Motor neuron (in vitro differentiated cells): ENCODE results near the gene RETSAT. TPM values are rescaled to one million over a fixed set of nuclear protein-coding genes. Genes with fewer than 3 reads are reported as not detected.

Experiments
- ATAC-seq, 8 experiments: fragments of 200-7000 bp; cut with Tn5 transposase; replicated peaks in 6 of 8; 2 replicates each; pipeline ENCODE4 v1.8.0; 2021; ENCODE audit warnings: mild to moderate bottlenecking in 8 of 8, moderate library complexity in 8 of 8
- H3K27ac ChIP-seq, 2 donors: fragments of 250-450 bp; sonication (Bioruptor Pico); 2 replicates each; pipeline ENCODE4 v1.9.0; 2021; ENCODE audit warnings: antibody characterized with exemption in 2 of 2, mild to moderate bottlenecking in 2 of 2, moderate library complexity in 1 of 2
- H3K4me1 ChIP-seq, 2 donors: fragments of 250-450 bp; sonication (Bioruptor Pico); replicated peaks in 1 of 2; 2 replicates each; pipeline ENCODE4 v1.6.1; 2021; ENCODE audit warnings: antibody characterized with exemption in 2 of 2, mild to moderate bottlenecking in 2 of 2, moderate library complexity in 1 of 2
- H3K4me3 ChIP-seq, 5 donors: fragments of 250-450 bp; sonication (Bioruptor Pico); 2 replicates each; pipeline ENCODE4 v1.9.0; 2021; ENCODE audit warnings: antibody characterized with exemption in 5 of 5, mild to moderate bottlenecking in 5 of 5, moderate library complexity in 4 of 5
- WGBS, 10 experiments: fragments of 450-650 bp; shearing (Covaris generic); methylation state at CpG; one replicate each; pipeline ENCODE4 v1.0.0; 2022; 5-methylcytosine and 5-hydroxymethylcytosine counted together
- in situ Hi-C, 9 experiments: fragments of 400-800 bp; cut with MboI; loops; one replicate each; pipeline ENCODE4 v1.15.0; 2021; ENCODE audit warnings: low sequenced_read_pairs in 9 of 9, low pct_unique_long_range_greater_than_20kb in 2 of 9; ENCODE audit not compliant: unreplicated experiment in 9 of 9
- total RNA-seq, 8 experiments: library from RNA; unstranded; fragments of 300-600 nt; gene quantifications; 2 replicates each; pipeline versions ENCODE4 v1.2.3 to v1.2.4, GENCODE V29; 2022

The RETSAT gene
- 10 to 100 TPM in 7 of 8 experiments, 1 to 10 TPM in 1; 8.2 to 61.9 (median 19.1) TPM for total RNA-seq

GRCh38 chr2:85354286-85355072 lies at the start of gene RETSAT, which contains the start of gene ELMOD3:
Gene RETSAT (minus strand): TSS chr2:85354528. CDS start chr2:85354507, 21 bp downstream.
Gene ELMOD3 (plus strand): TSS chr2:85354769. CDS start chr2:85357199, 2,430 bp downstream.
- Histone ChIP-seq H3K4me3 (peak within 1 kb of the TSS; percentile 57 to 97 (median 76)), H3K4me1 (peaks cover 11 to 13% of the 10 kb centered on the region in 2 donors), H3K27ac (peak within 1 kb of the TSS; percentile 21 to 28)
- 0 to 4% (median 0%) methylated on average over 2 to 20 of the region's 42 CpGs; no CpG with 5 or more reads in 3 of the 10 experiments for WGBS, 10 experiments
- in situ Hi-C loops = no loop called here
- peak; percentile 93 to 99 (median 98) for ATAC-seq

DNA sequence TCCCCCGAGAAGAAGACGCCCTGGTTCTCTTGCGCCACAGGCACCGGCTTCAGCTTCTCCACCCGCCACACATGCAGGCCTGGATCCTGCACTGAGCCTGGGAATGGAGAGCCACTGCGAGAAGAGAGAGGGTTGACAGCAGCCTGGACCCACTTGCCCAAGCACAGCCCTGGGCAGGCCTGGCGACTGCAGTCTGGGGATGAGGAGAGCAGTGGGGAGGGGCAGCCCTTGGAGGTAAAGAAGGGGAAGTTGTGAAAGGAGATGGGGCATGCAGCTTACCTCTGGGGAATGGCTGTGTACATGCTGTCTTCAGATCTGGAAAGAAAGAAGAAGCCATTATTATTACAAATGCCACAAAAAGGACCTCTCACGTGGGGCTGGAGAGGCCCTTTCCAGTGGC lies 47.5 kb upstream of the RETSAT start:
- ATAC-seq = no peak
- no peaks in the 10 kb centered on the region for H3K4me1 ChIP-seq
- in situ Hi-C loops = no loop called here
- no peak overlapping the region for H3K27ac ChIP-seq
- H3K4me3 ChIP-seq = no peak overlapping the region
- WGBS, 10 experiments = 70 to 100% (median 85%) methylated on average over 1 to 5 of the region's 8 CpGs; no CpG with 5 or more reads in 6 of the 10 experiments

GRCh38 chr2:85401464-85401805 lies 47.1 kb upstream of the RETSAT start:
- ATAC-seq = no peak
- Histone ChIP-seq H3K27ac (no peak overlapping the region), H3K4me3 (no peak overlapping the region), H3K4me1 (no peaks in the 10 kb centered on the region)
- no CpG with 5 or more reads among the region's 7 CpGs for WGBS, 10 experiments
- in situ Hi-C loops = no loop called here

DNA sequence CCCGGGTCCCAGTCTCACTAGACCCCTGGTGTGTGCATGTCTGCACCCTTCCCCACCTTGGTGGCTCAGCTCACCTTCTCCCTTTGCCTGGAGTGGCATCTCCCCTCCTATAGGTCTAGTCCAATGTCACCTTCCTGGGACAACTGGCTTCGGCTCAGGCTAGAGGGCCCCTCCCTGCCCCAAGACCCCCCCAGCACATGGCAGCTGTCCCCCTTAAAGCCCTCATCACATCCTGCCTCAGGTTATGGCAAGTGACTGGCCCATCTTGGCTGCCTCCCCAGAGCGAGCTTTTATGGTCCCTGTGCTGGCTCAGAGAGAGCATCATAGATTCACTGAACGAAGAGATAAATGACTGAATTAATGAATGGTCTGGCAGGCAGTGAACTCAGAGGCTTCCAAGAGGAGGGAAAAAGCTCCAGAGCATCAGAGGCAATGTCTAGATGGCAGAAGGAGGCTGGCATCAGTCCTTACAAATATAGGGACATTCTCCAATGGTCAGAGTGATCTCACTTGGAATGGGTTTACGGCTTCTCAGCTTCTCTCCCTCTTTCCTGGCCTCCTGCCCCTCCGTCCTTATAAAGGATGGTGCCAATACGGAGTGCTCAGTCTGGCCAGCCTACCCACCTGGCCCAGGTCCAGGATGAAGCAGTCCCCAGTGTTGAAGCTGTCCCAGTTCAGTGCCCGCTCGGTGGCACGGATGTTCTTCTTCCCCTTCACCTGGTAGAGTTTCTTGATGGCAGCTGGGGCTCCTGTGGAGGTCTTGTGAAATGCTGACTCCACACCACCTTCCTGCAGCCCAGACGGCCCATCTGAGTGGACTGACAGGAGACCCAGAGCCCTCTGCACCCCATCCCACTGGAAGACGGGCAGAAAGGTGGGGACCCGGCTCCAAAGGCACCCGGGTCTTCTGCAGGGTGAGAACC lies 46.5 kb upstream of the RETSAT start:
- ATAC-seq = no peak
- 80 to 100% (median 93%) methylated on average over 1 to 5 of the region's 14 CpGs; no CpG with 5 or more reads in 5 of the 10 experiments for WGBS, 10 experiments
- in situ Hi-C loops = no loop called here

DNA sequence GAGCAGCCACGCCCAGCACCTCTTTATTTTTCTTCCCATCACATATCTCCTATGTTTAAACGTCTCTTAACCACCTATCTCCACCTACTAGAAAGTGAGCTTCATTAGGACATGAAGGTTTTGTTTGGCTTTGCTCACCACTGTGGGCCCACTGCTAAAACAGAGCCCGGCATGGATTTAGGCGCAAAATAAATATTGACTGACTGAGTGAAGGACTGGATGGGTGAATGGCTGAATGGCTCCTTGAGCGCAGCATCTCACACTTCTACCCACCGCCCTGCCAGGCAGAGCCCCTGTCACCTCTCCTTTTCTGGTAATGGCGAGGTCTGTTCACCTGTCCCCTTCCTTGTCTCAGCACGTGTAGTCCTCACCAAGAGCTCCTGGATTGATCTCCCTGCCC lies 45.7 kb upstream of the RETSAT start:
- Histone ChIP-seq H3K4me3 (no peak overlapping the region), H3K27ac (no peak overlapping the region), H3K4me1 (no peaks in the 10 kb centered on the region)
- ATAC-seq = no peak
- 50 to 100% (median 91%) methylated on average over 1 to 4 of the region's 8 CpGs; no CpG with 5 or more reads in 6 of the 10 experiments for WGBS, 10 experiments
- in situ Hi-C loops = no loop called here

More for the DNA sequence above, 46.5 kb upstream of the RETSAT start:
- no peaks in the 10 kb centered on the region for H3K4me1 ChIP-seq
- no peak overlapping the region for H3K4me3 ChIP-seq
- H3K27ac ChIP-seq = no peak overlapping the region

DNA sequence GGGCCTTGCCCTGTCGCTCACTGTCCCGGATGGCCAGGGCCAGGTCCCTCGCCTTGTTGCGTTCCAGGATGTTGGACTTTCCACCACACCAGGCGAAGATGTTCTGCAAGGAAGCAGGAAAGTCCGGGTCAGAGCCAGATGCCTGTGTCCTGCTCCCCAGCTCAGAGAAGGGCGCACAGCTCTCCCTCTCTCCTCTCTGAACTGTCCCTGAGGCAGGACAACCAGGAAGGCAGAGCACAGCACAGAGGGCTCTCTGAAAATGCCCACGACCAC lies 44.8 kb upstream of the RETSAT start:
- no peak overlapping the region for H3K4me3 ChIP-seq
- in situ Hi-C loops = no loop called here
- no peak overlapping the region for H3K27ac ChIP-seq
- H3K4me1 ChIP-seq = no peaks in the 10 kb centered on the region
- 70 to 100% (median 85%) methylated on average over 1 to 4 of the region's 8 CpGs; no CpG with 5 or more reads in 5 of the 10 experiments for WGBS, 10 experiments
- no peak for ATAC-seq

DNA sequence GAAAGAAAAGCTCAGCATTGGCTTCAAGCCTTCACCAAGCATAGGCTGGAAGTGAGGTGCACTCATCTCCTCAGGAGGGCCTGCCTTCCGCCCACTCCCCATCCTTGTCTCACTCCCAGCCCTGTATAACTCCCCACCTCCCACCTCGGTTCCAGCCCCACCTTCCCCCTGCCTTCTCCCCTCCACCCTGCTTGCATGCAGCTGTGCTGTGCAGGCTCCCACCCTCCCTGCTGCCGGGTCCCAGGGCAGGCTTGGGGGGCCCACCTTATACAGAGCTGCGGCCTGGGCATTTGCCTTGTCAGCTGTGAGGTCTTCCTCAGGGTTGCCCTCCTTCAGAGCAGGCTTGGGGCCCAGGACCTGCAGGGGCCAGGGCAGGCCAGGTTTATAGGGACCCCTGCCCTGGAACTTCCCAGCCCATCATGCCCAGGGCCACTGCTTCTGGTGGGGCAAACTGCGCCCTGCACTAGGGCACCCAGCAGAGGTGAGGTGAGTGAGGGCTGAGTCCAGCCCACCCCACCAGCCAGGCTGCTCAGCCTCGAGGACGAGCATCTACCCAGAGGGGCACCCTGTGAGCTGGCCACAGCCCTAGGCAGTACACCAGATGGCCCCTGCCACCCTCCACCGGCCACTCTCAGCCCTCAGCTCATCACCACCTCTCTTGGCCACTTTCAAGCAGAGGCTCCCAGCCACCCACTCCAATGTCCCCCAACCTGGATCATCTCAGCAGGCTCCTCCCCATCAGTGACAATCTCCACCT lies 44.3 kb upstream of the RETSAT start:
- Histone ChIP-seq H3K4me3 (no peak overlapping the region), H3K4me1 (no peaks in the 10 kb centered on the region), H3K27ac (no peak overlapping the region)
- in situ Hi-C loops = no loop called here
- no peak for ATAC-seq
- WGBS, 10 experiments = 80% methylated on average over 1 of the region's 8 CpGs; no CpG with 5 or more reads in 9 of the 10 experiments

- in situ Hi-C loops = no loop called here
- no peak for ATAC-seq
- no peaks in the 10 kb centered on the region for H3K4me1 ChIP-seq
- H3K4me3 ChIP-seq = no peak overlapping the region
- no peak overlapping the region for H3K27ac ChIP-seq
- WGBS, 10 experiments = 40 to 100% (median 89%) methylated on average over 1 to 3 of the region's 4 CpGs; no CpG with 5 or more reads in 4 of the 10 experiments
These were observed 43.6 kb upstream of the RETSAT start for GRCh38 chr2:85397925-85398331.

GRCh38 chr2:85396531-85397470 lies 42.5 kb upstream of the RETSAT start:
- WGBS, 10 experiments = 70 to 90% (median 84%) methylated on average over 1 to 4 of the region's 5 CpGs; no CpG with 5 or more reads in 5 of the 10 experiments
- H3K4me1 ChIP-seq = no peaks in the 10 kb centered on the region
- H3K27ac ChIP-seq = no peak overlapping the region
- no peak overlapping the region for H3K4me3 ChIP-seq
- in situ Hi-C loops = no loop called here
- ATAC-seq = peak in 2 of 8 experiments; percentile 35 to 44

DNA sequence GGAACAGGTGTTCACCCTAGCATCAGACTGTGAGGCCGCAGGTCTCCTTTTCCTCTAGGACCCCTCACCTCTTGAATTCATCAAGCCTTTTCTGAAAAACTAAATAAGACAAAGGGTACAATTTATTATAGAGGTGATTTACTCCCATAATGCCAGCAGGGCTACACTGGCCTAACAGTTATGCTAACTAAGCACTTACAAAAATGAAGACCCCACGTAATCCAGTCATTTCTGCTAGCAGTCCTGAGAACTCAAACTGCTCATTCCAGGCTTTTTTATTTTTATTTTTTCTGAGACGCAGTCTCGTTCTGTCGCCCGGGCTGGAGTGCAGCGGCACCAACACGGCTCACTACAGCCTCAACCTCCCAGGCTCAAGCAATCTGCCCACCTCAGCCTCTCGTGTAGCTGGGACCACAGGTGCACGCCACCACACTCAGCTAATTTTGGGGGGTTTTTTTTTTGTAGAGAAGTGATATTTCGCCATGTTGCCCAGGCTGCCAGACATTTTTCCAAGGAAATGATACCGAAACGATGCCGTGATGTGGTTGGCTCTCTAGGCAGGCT lies 41.7 kb upstream of the RETSAT start:
- Histone ChIP-seq H3K4me3 (no peak overlapping the region), H3K4me1 (no peaks in the 10 kb centered on the region), H3K27ac (no peak overlapping the region)
- ATAC-seq = no peak
- in situ Hi-C loops = no loop called here
- 80 to 100% (median 89%) methylated on average over 1 to 13 of the region's 14 CpGs; no CpG with 5 or more reads in 1 of the 10 experiments for WGBS, 10 experiments

- WGBS, 10 experiments = 60 to 100% (median 78%) methylated on average over 1 to 4 of the region's 6 CpGs; no CpG with 5 or more reads in 5 of the 10 experiments
- no peak overlapping the region for H3K27ac ChIP-seq
- in situ Hi-C loops = no loop called here
- no peak overlapping the region for H3K4me3 ChIP-seq
- peak in 1 of 8 experiments; percentile 9 for ATAC-seq
- no peaks in the 10 kb centered on the region for H3K4me1 ChIP-seq
These were observed 40.6 kb upstream of the RETSAT start for GRCh38 chr2:85394976-85395375.
